ENCODE measurements around the gene RLBP1.

RLBP1 gene

DNA sequence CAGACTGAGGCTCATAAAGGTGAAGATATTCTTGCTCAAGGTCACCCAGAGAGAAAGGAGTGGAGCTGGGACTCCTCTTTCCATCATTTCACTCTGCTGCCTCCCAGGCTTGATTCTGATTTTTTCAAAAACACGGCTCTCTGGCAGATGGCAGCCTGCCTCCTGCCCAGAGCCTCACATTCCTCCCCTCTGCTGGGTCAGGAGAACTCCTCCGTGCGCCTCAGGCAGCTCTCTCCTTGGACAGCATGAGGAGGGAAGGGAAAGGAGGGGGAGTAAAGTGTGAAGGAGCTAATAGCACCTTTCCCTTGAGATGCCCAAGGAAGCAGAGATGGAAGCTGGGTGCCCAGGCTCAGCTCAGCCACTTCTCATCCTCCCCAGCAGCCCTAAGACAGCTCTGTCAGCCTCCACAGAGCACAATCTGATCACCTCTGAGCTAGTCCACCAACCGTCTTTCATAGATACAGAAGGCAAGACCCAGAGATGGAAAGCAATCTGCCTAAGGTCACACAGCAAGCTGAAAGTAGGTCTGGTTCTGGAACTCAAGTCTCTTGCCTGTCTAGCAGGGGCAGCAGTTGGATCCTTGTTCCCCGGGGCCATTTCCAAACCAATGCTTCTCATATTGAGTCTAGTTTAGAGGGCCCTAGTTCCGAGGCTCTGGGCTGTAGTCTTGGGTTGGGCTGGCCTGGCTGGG lies 3.5 kb downstream of the RLBP1 start:
- no peak overlapping the region for H3K4me3 ChIP-seq (ENCODE audit: control insufficient read depth, low read depth, low read length)
- TF ChIP-seq, protein P1, sequence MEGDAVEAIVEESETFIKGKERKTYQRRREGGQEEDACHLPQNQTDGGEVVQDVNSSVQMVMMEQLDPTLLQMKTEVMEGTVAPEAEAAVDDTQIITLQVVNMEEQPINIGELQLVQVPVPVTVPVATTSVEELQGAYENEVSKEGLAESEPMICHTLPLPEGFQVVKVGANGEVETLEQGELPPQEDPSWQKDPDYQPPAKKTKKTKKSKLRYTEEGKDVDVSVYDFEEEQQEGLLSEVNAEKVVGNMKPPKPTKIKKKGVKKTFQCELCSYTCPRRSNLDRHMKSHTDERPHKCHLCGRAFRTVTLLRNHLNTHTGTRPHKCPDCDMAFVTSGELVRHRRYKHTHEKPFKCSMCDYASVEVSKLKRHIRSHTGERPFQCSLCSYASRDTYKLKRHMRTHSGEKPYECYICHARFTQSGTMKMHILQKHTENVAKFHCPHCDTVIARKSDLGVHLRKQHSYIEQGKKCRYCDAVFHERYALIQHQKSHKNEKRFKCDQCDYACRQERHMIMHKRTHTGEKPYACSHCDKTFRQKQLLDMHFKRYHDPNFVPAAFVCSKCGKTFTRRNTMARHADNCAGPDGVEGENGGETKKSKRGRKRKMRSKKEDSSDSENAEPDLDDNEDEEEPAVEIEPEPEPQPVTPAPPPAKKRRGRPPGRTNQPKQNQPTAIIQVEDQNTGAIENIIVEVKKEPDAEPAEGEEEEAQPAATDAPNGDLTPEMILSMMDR (conservative IDR thresholded peaks at IDR 0.05; ENCODE audit: control insufficient read depth, insufficient read depth, low read depth, low read length), result no peak
- no peak for DNase-seq (ENCODE audit: low read depth)

- DNase-seq (ENCODE audit: low read depth), result no peak
- no peak overlapping the region for H3K4me3 ChIP-seq (ENCODE audit: control insufficient read depth, low read depth, low read length)
- TF ChIP-seq, protein P1 (conservative IDR thresholded peaks at IDR 0.05; ENCODE audit: control insufficient read depth, insufficient read depth, low read depth, low read length), result no peak
Observed at GRCh38 chr15:89217031-89217430, 4.3 kb downstream of the RLBP1 start.

DNA sequence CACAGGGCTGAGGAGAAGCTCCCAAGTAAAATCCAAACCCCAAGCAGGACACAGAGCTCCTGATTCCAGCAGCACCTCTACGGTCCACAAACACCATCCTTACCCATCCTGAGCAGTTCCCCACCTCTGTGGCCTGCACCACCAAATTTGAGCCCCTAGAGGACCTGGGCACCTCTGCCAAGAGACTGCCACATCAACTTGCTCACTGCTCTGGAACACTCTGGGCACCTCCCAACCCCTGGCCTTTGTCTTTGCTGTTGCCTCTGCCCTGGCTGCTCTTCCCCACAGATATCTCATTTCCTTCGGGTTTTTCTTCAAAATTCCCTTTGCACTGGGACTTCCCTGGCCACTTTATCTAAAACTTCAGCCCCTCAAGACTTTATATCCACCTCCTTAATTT lies 5.8 kb downstream of the RLBP1 start:
- H3K4me3 ChIP-seq (ENCODE audit: control insufficient read depth, low read depth, low read length), result no peak overlapping the region
- no peak for DNase-seq (ENCODE audit: low read depth)
- TF ChIP-seq, protein P1 (conservative IDR thresholded peaks at IDR 0.05; ENCODE audit: control insufficient read depth, insufficient read depth, low read depth, low read length), result no peak

DNA sequence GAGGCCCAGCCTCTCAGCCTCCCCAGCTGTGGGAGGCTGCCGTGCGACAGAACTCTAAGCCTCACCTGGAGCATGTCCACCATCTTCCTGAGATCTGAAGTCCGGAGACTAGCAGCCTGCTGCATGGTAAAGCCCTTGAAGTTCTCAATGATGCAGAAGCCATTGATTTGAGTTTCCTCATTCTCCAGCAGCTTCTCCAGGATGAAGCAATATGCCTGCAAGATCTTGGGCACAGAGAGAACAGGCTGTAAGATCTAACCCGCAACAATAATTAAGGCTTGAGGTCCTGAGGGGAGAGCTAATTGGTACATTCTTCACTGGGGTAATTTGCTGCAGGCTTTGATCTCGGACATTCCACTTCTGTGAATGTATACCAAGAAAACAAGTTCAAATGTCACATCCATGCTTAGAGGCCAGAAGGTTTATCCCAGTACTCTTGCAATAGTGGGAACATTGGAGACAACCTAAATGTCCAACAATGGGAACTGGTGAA lies 9.7 kb downstream of the RLBP1 start:
- H3K4me3 ChIP-seq (ENCODE audit: control insufficient read depth, low read depth, low read length), result no peak overlapping the region
- TF ChIP-seq, protein P1 (conservative IDR thresholded peaks at IDR 0.05; ENCODE audit: control insufficient read depth, insufficient read depth, low read depth, low read length), result no peak
- no peak for DNase-seq (ENCODE audit: low read depth)

DNA sequence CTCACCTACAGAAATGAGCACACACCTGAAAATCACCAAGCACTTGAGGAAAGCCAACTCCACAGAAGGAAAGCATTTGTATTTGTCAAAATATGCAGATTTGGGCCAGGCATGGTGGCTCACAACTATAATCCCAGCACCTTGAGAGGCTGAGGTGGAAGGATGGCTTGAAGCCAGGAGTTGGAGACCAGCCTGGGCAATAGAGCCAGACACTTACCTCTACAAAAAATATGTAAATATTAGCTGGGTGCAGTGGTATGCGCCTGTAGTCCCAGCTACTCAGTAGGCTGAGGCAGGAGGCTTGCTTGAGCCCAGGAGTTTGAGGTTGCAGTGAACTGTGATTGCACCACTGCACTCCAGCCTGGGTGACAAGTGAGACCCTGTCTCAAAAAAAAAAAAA lies 12.3 kb downstream of the RLBP1 start:
- TF ChIP-seq, protein P1 (conservative IDR thresholded peaks at IDR 0.05; ENCODE audit: control insufficient read depth, insufficient read depth, low read depth, low read length), result no peak
- H3K4me3 ChIP-seq (ENCODE audit: control insufficient read depth, low read depth, low read length), result no peak overlapping the region
- DNase-seq (ENCODE audit: low read depth), result no peak

GRCh38 chr15:89208256-89208655 lies 13.1 kb downstream of the RLBP1 start:
- no peak for DNase-seq (ENCODE audit: low read depth)
- no peak overlapping the region for H3K4me3 ChIP-seq (ENCODE audit: control insufficient read depth, low read depth, low read length)
- TF ChIP-seq, protein P1 (conservative IDR thresholded peaks at IDR 0.05; ENCODE audit: control insufficient read depth, insufficient read depth, low read depth, low read length), result no peak
